WTC11 (cell line): ENCODE measurements around the gene CALY. TPM values are rescaled to one million over a fixed set of nuclear protein-coding genes. Genes with fewer than 3 reads are reported as not detected.

Source experiments
- ATAC-seq: fragments of 200-7000 bp; cut with Tn5 transposase; 2 replicates; pipeline ENCODE4 v1.10.0; 2021; ENCODE audit warnings: mild to moderate bottlenecking, moderate library complexity
- CTCF ChIA-PET: fragments of 300-600 bp; sonication (Branson Sonifier 250); formaldehyde crosslinking; loops from one replicate; lab custom pipeline; 2021; ENCODE audit warnings: antibody characterized with exemption; lab: Charles Lee
- POLR2A ChIA-PET: fragments of 350-600 bp; sonication (Branson Sonifier 250); formaldehyde crosslinking; loops from one replicate; lab custom pipeline; 2021; ENCODE audit warnings: antibody characterized with exemption; lab: Charles Lee
- DNase-seq: peaks from one replicate; pipeline ENCODE4 v3.0.0; 2021; ENCODE audit warnings: low spot score
- H3K27ac Mint-ChIP-seq: 2 replicates; pipeline ENCODE4 v1.8.0; 2021; ENCODE audit warnings: mixed read lengths
- H3K27me3 Mint-ChIP-seq: 2 replicates; pipeline ENCODE4 v1.8.0; 2021; ENCODE audit warnings: low read depth, mild to moderate bottlenecking, moderate library complexity, mixed read lengths
- H3K36me3 Mint-ChIP-seq: 2 replicates; pipeline ENCODE4 v1.8.0; 2021; ENCODE audit warnings: mixed read lengths
- H3K4me1 Mint-ChIP-seq: 2 replicates; pipeline ENCODE4 v1.8.0; 2022; ENCODE audit warnings: mixed read lengths
- H3K4me3 Mint-ChIP-seq: 2 replicates; pipeline ENCODE4 v1.8.0; 2021; ENCODE audit warnings: mild to moderate bottlenecking, moderate library complexity, mixed read lengths
- H3K9me3 Mint-ChIP-seq: 2 replicates; pipeline ENCODE4 v1.8.0; 2021; ENCODE audit warnings: mixed read lengths
- ATF1 ChIP-seq: sonication (generic); formaldehyde crosslinking; IDR thresholded peaks from 2 replicates; pipeline ENCODE4 v1.8.1; 2023; ENCODE audit warnings: mild to moderate bottlenecking, moderate library complexity, missing genetic modification reagents
- CBFB ChIP-seq: sonication (generic); formaldehyde crosslinking; IDR thresholded peaks from 2 replicates; pipeline ENCODE4 v1.8.1; 2022; ENCODE audit warnings: mild to moderate bottlenecking, low read depth, missing genetic modification reagents
- EMX1 ChIP-seq: fragments of 250-450 bp; sonication (Bioruptor Pico); IDR thresholded peaks from 2 replicates; pipeline ENCODE4 v1.8.0; 2021; ENCODE audit warnings: mild to moderate bottlenecking
- FOXJ3 ChIP-seq: sonication (generic); formaldehyde crosslinking; IDR thresholded peaks from 2 replicates; pipeline ENCODE4 v1.9.0; 2021; ENCODE audit warnings: missing genetic modification reagents, mild to moderate bottlenecking, borderline replicate concordance
- FOXP1 ChIP-seq: sonication (generic); formaldehyde crosslinking; IDR thresholded peaks from 2 replicates; pipeline ENCODE4 v1.8.0; 2022; ENCODE audit warnings: missing genetic modification reagents, mild to moderate bottlenecking, moderate library complexity, borderline replicate concordance
- JAZF1 ChIP-seq: fragments of 250-450 bp; sonication (Bioruptor Pico); IDR thresholded peaks from 2 replicates; pipeline ENCODE4 v1.9.0; 2021; ENCODE audit warnings: moderate library complexity, mild to moderate bottlenecking, inconsistent platforms
- NR1H2 ChIP-seq: sonication (generic); formaldehyde crosslinking; IDR thresholded peaks from 2 replicates; pipeline ENCODE4 v1.9.0; 2021; ENCODE audit warnings: mild to moderate bottlenecking, moderate library complexity, missing genetic modification reagents
- NR3C1 ChIP-seq: sonication (generic); formaldehyde crosslinking; conservative IDR thresholded peaks from 2 replicates; pipeline ENCODE4 v1.8.1; 2023; ENCODE audit warnings: low read depth, mild to moderate bottlenecking, missing genetic modification reagents
- OVOL2 ChIP-seq: fragments of 250-450 bp; sonication (Bioruptor Pico); IDR thresholded peaks from 2 replicates; pipeline ENCODE4 v1.9.0; 2021; ENCODE audit warnings: mild to moderate bottlenecking, borderline replicate concordance
- RELA ChIP-seq: sonication (generic); formaldehyde crosslinking; IDR thresholded peaks from 2 replicates; pipeline ENCODE4 v1.8.1; 2022; ENCODE audit warnings: missing genetic modification reagents, mild to moderate bottlenecking, borderline replicate concordance
- SMAD4 ChIP-seq: sonication (generic); formaldehyde crosslinking; IDR thresholded peaks from 2 replicates; pipeline ENCODE4 v1.8.0; 2022; ENCODE audit warnings: mild to moderate bottlenecking, missing genetic modification reagents
- TCF7 ChIP-seq: sonication (generic); formaldehyde crosslinking; IDR thresholded peaks from 2 replicates; pipeline ENCODE4 v1.8.0; 2022; ENCODE audit warnings: mild to moderate bottlenecking, low read depth, missing genetic modification reagents, moderate library complexity
- USF1 ChIP-seq: sonication (generic); formaldehyde crosslinking; IDR thresholded peaks from 2 replicates; pipeline ENCODE4 v1.8.0; 2022; ENCODE audit warnings: mild to moderate bottlenecking, missing genetic modification reagents
- ZNF138 ChIP-seq: sonication (generic); formaldehyde crosslinking; conservative IDR thresholded peaks from 2 replicates; pipeline ENCODE4 v1.8.1; 2022; ENCODE audit warnings: mild to moderate bottlenecking, moderate library complexity, missing genetic modification reagents
- ZNF219 ChIP-seq: sonication (generic); formaldehyde crosslinking; IDR thresholded peaks from 2 replicates; pipeline ENCODE4 v1.8.0; 2023; ENCODE audit warnings: missing genetic modification reagents, mild to moderate bottlenecking, borderline replicate concordance
- ZNF232 ChIP-seq: sonication (generic); formaldehyde crosslinking; IDR thresholded peaks from 2 replicates; pipeline ENCODE4 v1.8.0; 2022; ENCODE audit warnings: mild to moderate bottlenecking, missing genetic modification reagents
- ZNF416 ChIP-seq: fragments of 250-450 bp; sonication (Bioruptor Pico); IDR thresholded peaks from 2 replicates; pipeline ENCODE4 v1.9.0; 2021; ENCODE audit warnings: mild to moderate bottlenecking, inconsistent platforms
- ZNF423 ChIP-seq: fragments of 250-450 bp; sonication (Bioruptor Pico); IDR thresholded peaks from 2 replicates; pipeline ENCODE4 v2.1.2; 2022; ENCODE audit warnings: mild to moderate bottlenecking, moderate library complexity
- ZSCAN18 ChIP-seq: fragments of 250-450 bp; sonication (Bioruptor Pico); IDR thresholded peaks from 2 replicates; pipeline ENCODE4 v2.1.2; 2022; ENCODE audit warnings: mild to moderate bottlenecking, moderate library complexity
- total RNA-seq: library from RNA; stranded (reverse); gene quantifications from 3 replicates; pipeline ENCODE4 v1.2.3, GENCODE V29; 2021
- TF ChIP-seq, protein P1 (sequence below): sonication (generic); formaldehyde crosslinking; IDR thresholded peaks from 2 replicates; pipeline ENCODE4 v1.8.1; 2023; ENCODE audit warnings: mild to moderate bottlenecking, missing genetic modification reagents
- TF ChIP-seq, protein P2 (sequence below): sonication (generic); formaldehyde crosslinking; IDR thresholded peaks from 2 replicates; pipeline ENCODE4 v1.8.1; 2022; ENCODE audit warnings: mild to moderate bottlenecking, moderate library complexity, missing genetic modification reagents
- TF ChIP-seq, protein P3 (sequence below): sonication (generic); formaldehyde crosslinking; IDR thresholded peaks from 2 replicates; pipeline ENCODE4 v1.8.1; 2022; ENCODE audit warnings: mild to moderate bottlenecking, missing genetic modification reagents, moderate library complexity, borderline replicate concordance

The CALY gene
- total RNA-seq, 1 experiment from 2014 or later: 0.63 TPM

- ATAC-seq (no peak), DNase-seq (no peak)
- Mint-ChIP-seq H3K27ac (no peak overlapping the region), H3K36me3 (peaks cover 25% of the 10 kb centered on the region), H3K27me3 (no peaks in the 10 kb centered on the region), H3K9me3 (no peaks in the 10 kb centered on the region), H3K4me1 (no peaks in the 10 kb centered on the region; the same call in 1 of the 2 replicates), H3K4me3 (no peak overlapping the region)
- ChIA-PET CTCF (interaction anchor here (1.5 kb wide), 1 partner anchor 34 kb away, joined by 4 read pairs; no protein-coding TSS in a partner anchor), POLR2A (no interaction called here)
- TF ChIP-seq ZNF232 (CRISPR knock-in tag): no peak
- TF ChIP-seq ZNF416 (CRISPR knock-in tag): no peak
- no peak for TF ChIP-seq ZNF423 (CRISPR knock-in tag)
These were observed 55.6 kb downstream of the CALY start for GRCh38 chr10:133281084-133281483.

DNA sequence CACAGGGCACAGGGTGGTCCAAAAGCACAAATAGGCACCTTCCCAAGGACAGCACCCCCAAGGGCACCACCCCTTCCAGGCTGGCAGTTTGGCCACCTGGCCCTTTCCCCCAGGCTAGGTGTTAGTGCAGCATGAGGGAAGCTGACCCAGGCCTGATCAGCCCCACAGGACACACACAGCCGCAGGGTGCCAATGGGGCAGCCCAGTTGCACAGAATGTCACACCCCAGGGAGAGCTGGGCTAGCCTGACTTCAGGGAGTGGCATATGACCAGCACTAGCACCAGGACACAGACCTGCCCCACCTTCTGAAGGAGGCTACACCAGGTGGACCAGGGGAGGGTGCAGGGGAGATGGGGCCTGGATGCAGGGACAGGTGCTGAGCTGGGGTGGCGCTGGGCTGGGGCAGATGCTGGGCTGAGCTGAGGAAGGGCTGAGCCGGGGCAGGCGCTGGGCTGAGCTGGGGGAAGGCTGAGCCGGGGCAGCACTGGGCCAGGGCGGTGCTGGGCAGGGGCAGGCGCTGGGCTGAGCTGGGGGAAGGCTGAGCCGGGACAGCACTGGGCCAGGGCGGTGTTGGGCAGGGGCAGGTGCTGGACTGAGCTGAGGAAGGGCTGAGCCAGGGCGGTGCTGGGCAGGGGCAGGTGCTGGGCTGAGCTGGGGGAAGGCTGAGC, 56.2 kb downstream of the CALY start:
- CTCF ChIA-PET: interaction anchor here (1.5 to 2.5 kb wide), 2 partner anchors 13 to 34 kb away, joined by 4 to 5 read pairs; no protein-coding TSS in a partner anchor
- Mint-ChIP-seq H3K9me3 (no peaks in the 10 kb centered on the region), H3K4me1 (peaks cover 5% of the 10 kb centered on the region; the same call in 1 of the 2 replicates), H3K36me3 (peaks cover 19% of the 10 kb centered on the region), H3K27ac (no peak overlapping the region), H3K27me3 (no peaks in the 10 kb centered on the region), H3K4me3 (no peak overlapping the region)
- DNase-seq: no peak
- POLR2A ChIA-PET: no interaction called here
- no peak for ATAC-seq
- TF ChIP-seq, protein P1, sequence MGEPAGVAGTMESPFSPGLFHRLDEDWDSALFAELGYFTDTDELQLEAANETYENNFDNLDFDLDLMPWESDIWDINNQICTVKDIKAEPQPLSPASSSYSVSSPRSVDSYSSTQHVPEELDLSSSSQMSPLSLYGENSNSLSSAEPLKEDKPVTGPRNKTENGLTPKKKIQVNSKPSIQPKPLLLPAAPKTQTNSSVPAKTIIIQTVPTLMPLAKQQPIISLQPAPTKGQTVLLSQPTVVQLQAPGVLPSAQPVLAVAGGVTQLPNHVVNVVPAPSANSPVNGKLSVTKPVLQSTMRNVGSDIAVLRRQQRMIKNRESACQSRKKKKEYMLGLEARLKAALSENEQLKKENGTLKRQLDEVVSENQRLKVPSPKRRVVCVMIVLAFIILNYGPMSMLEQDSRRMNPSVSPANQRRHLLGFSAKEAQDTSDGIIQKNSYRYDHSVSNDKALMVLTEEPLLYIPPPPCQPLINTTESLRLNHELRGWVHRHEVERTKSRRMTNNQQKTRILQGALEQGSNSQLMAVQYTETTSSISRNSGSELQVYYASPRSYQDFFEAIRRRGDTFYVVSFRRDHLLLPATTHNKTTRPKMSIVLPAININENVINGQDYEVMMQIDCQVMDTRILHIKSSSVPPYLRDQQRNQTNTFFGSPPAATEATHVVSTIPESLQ (CRISPR knock-in tag): no peak
- TF ChIP-seq EMX1 (CRISPR knock-in tag): no peak
- TF ChIP-seq TCF7 (CRISPR knock-in tag): no peak
- TF ChIP-seq FOXJ3 (CRISPR knock-in tag): no peak
- TF ChIP-seq NR1H2 (CRISPR knock-in tag): no peak
- TF ChIP-seq CBFB (CRISPR knock-in tag): no peak
- TF ChIP-seq NR3C1 (CRISPR knock-in tag): no peak
- no peak for TF ChIP-seq OVOL2 (CRISPR knock-in tag)
- TF ChIP-seq ATF1 (CRISPR knock-in tag): no peak
- TF ChIP-seq, protein P2, sequence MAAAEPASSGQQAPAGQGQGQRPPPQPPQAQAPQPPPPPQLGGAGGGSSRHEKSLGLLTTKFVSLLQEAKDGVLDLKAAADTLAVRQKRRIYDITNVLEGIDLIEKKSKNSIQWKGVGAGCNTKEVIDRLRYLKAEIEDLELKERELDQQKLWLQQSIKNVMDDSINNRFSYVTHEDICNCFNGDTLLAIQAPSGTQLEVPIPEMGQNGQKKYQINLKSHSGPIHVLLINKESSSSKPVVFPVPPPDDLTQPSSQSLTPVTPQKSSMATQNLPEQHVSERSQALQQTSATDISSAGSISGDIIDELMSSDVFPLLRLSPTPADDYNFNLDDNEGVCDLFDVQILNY (CRISPR knock-in tag): no peak
- TF ChIP-seq, all 79 proteins: peak for 0

- DNase-seq (no peak), ATAC-seq (no peak)
- ChIA-PET CTCF (interaction anchor here (1.5 to 2.8 kb wide), 4 partner anchors 12 to 33 kb away, joined by 4 to 11 read pairs (median 8); no protein-coding TSS in a partner anchor), POLR2A (no interaction called here)
- H3K9me3 Mint-ChIP-seq: no peaks in the 10 kb centered on the region
- H3K36me3 Mint-ChIP-seq: peaks cover 11% of the 10 kb centered on the region
- no peaks in the 10 kb centered on the region for H3K27me3 Mint-ChIP-seq
- H3K4me1 Mint-ChIP-seq: peaks cover 6% of the 10 kb centered on the region; the same call in 1 of the 2 replicates
- no peak overlapping the region for H3K27ac Mint-ChIP-seq
- no peak overlapping the region for H3K4me3 Mint-ChIP-seq
- TF ChIP-seq ZNF138 (CRISPR knock-in tag): no peak
- TF ChIP-seq SMAD4 (CRISPR knock-in tag): no peak
- no peak for TF ChIP-seq FOXP1 (CRISPR knock-in tag)
- no peak for TF ChIP-seq USF1 (CRISPR knock-in tag)
- TF ChIP-seq ZNF219 (CRISPR knock-in tag): no peak
- TF ChIP-seq RELA (CRISPR knock-in tag): no peak
- TF ChIP-seq TCF7 (CRISPR knock-in tag): no peak
- no peak for TF ChIP-seq JAZF1 (CRISPR knock-in tag)
- no peak for TF ChIP-seq OVOL2 (CRISPR knock-in tag)
- TF ChIP-seq, protein P3, sequence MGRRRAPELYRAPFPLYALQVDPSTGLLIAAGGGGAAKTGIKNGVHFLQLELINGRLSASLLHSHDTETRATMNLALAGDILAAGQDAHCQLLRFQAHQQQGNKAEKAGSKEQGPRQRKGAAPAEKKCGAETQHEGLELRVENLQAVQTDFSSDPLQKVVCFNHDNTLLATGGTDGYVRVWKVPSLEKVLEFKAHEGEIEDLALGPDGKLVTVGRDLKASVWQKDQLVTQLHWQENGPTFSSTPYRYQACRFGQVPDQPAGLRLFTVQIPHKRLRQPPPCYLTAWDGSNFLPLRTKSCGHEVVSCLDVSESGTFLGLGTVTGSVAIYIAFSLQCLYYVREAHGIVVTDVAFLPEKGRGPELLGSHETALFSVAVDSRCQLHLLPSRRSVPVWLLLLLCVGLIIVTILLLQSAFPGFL (CRISPR knock-in tag): no peak
- TF ChIP-seq ZSCAN18: no peak
- TF ChIP-seq, protein P2 (CRISPR knock-in tag): no peak
These were observed 57.1 kb downstream of the CALY start for GRCh38 chr10:133279326-133280226.
